ENCODE measurements around the gene DPP6. TPM values are rescaled to one million over a fixed set of nuclear protein-coding genes. Genes with fewer than 3 reads are reported as not detected.

Gene DPP6
- total RNA-seq, 1 donor from 2014 or later = not detected

GRCh38 chr7:154646126-154647013 is 594.2 kb downstream of the DPP6 start:
- Mint-ChIP-seq H3K27me3 (ENCODE audit: unreplicated experiment) (peaks cover 4% of the 10 kb centered on the region), H3K27ac (ENCODE audit: unreplicated experiment) (no peak overlapping the region), H3K36me3 (ENCODE audit: unreplicated experiment) (peaks cover 14% of the 10 kb centered on the region), H3K4me3 (ENCODE audit: unreplicated experiment) (no peak overlapping the region), H3K9me3 (ENCODE audit: unreplicated experiment) (peaks cover 14% of the 10 kb centered on the region), H3K4me1 (ENCODE audit: low read depth, unreplicated experiment) (no peaks in the 10 kb centered on the region)
- DNase-seq = no peak
- TF ChIP-seq CTCF (IDR thresholded peaks at IDR 0.05; ENCODE audit: partially characterized antibody, unreplicated experiment) = no peak

- no peak for DNase-seq
- Mint-ChIP-seq H3K9me3 (ENCODE audit: unreplicated experiment) (peaks cover 20% of the 10 kb centered on the region), H3K4me1 (ENCODE audit: low read depth, unreplicated experiment) (no peaks in the 10 kb centered on the region), H3K4me3 (ENCODE audit: unreplicated experiment) (no peak overlapping the region), H3K27ac (ENCODE audit: unreplicated experiment) (no peak overlapping the region), H3K36me3 (ENCODE audit: unreplicated experiment) (peaks cover 14% of the 10 kb centered on the region), H3K27me3 (ENCODE audit: unreplicated experiment) (peaks cover 4% of the 10 kb centered on the region)
- no peak for TF ChIP-seq CTCF (IDR thresholded peaks at IDR 0.05; ENCODE audit: partially characterized antibody, unreplicated experiment)
Observed at GRCh38 chr7:154647625-154648024, 595.4 kb downstream of the DPP6 start.

- Mint-ChIP-seq H3K27me3 (ENCODE audit: unreplicated experiment) (peaks cover 4% of the 10 kb centered on the region), H3K36me3 (ENCODE audit: unreplicated experiment) (peaks cover 16% of the 10 kb centered on the region), H3K4me1 (ENCODE audit: low read depth, unreplicated experiment) (no peaks in the 10 kb centered on the region), H3K27ac (ENCODE audit: unreplicated experiment) (no peak overlapping the region), H3K9me3 (ENCODE audit: unreplicated experiment) (peaks cover 22% of the 10 kb centered on the region), H3K4me3 (ENCODE audit: unreplicated experiment) (no peak overlapping the region)
- TF ChIP-seq CTCF (IDR thresholded peaks at IDR 0.05; ENCODE audit: partially characterized antibody, unreplicated experiment) = no peak
- no peak for DNase-seq
Observed at GRCh38 chr7:154649015-154649414, 596.8 kb downstream of the DPP6 start.

- H3K9me3 Mint-ChIP-seq (ENCODE audit: unreplicated experiment) = peaks cover 22% of the 10 kb centered on the region
- no peak overlapping the region for H3K4me3 Mint-ChIP-seq (ENCODE audit: unreplicated experiment)
- H3K27ac Mint-ChIP-seq (ENCODE audit: unreplicated experiment) = no peak overlapping the region
- DNase-seq = no peak
- TF ChIP-seq CTCF (IDR thresholded peaks at IDR 0.05; ENCODE audit: partially characterized antibody, unreplicated experiment) = no peak
- H3K36me3 Mint-ChIP-seq (ENCODE audit: unreplicated experiment) = peaks cover 15% of the 10 kb centered on the region
- no peaks in the 10 kb centered on the region for H3K4me1 Mint-ChIP-seq (ENCODE audit: low read depth, unreplicated experiment)
- H3K27me3 Mint-ChIP-seq (ENCODE audit: unreplicated experiment) = peaks cover 4% of the 10 kb centered on the region
Observed at GRCh38 chr7:154649434-154649833, 597.2 kb downstream of the DPP6 start.

GRCh38 chr7:154650275-154650674 is 598.1 kb downstream of the DPP6 start:
- no peak overlapping the region for H3K27ac Mint-ChIP-seq (ENCODE audit: unreplicated experiment)

More at GRCh38 chr7:154650275-154650674, 598.1 kb downstream of the DPP6 start:
- peaks cover 4% of the 10 kb centered on the region for H3K27me3 Mint-ChIP-seq (ENCODE audit: unreplicated experiment)
- peaks cover 25% of the 10 kb centered on the region for H3K9me3 Mint-ChIP-seq (ENCODE audit: unreplicated experiment)
- H3K36me3 Mint-ChIP-seq (ENCODE audit: unreplicated experiment) = peaks cover 15% of the 10 kb centered on the region
- no peak for TF ChIP-seq CTCF (IDR thresholded peaks at IDR 0.05; ENCODE audit: partially characterized antibody, unreplicated experiment)
- no peak for DNase-seq
- no peak overlapping the region for H3K4me3 Mint-ChIP-seq (ENCODE audit: unreplicated experiment)
- H3K4me1 Mint-ChIP-seq (ENCODE audit: low read depth, unreplicated experiment) = no peaks in the 10 kb centered on the region

Data from glutamatergic neuron (in vitro differentiated cells).